GM18526 (cell line): ENCODE results near the gene RNASE4.

Experiments
- POLR2A ChIP-seq: IDR thresholded peaks from 3 replicates; pipeline ENCODE4 v1.6.1; 2011; ENCODE audit not compliant: insufficient read length; ENCODE audit errors: extremely low read depth

RNASE4 gene

GRCh38 chr14:20711261-20711660 is 26.9 kb downstream of the RNASE4 start:
- no peak for TF ChIP-seq POLR2A

DNA sequence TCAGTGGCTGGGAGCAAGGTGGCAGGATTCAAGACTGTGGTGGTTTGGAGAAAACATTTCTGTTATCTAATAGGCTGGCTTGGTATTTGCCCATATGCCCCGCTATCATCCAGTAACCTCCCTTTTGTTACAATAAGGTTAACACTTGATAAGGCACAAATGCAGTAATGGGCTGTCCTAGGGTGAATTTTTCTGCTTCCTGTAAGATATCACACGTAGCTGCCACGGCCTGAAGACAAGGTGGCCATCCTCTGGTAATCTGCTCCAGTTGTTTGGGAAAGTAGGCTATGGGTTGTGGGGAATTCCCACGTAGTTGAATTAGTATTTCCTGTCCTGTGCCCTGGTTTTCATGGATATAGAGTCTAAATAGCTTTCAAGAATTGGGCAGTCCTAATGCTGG is 27.3 kb downstream of the RNASE4 start:
- no peak for TF ChIP-seq POLR2A

DNA sequence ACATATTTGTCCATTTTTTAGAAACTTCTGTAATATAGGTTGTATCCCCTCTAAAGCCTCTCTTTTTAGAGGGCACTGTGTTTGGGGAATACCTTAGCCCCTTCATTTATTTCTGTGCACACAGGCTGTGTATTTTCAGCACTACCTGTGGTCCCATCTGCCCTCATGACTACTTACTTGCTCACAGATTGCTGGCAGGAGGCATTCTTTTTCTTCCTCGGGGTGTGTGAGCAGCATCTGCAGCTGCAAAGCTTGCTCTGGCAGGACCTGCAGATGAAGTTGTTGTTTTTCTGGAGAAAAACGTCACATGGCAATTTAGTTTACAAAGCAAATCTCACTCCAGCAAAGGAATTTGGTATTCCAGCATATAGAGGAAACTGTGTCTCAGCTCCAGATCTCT is 28.5 kb downstream of the RNASE4 start:
- TF ChIP-seq POLR2A, result no peak

- TF ChIP-seq POLR2A, result no peak
Observed at GRCh38 chr14:20714593-20715250, 30.4 kb downstream of the RNASE4 start.

DNA sequence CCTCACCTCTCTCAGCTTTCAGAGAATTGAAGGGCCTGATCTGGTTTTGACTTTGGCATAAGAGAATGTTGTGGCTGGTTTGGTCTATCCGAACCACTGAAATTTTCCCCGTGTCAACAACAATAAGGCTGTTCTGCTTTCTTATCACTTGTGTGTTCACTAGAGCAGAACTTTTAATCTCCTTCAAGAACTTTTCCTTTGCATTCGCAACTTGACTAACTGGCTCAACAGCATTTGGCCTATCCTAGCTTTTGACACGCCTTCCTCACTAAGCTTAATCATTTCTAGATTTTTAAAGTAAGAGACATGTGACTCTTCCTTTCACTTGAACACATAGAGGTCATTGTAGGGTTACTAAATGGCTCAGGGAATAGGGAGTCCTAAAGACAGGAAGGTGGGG is 35.4 kb downstream of the RNASE4 start:
- no peak for TF ChIP-seq POLR2A

DNA sequence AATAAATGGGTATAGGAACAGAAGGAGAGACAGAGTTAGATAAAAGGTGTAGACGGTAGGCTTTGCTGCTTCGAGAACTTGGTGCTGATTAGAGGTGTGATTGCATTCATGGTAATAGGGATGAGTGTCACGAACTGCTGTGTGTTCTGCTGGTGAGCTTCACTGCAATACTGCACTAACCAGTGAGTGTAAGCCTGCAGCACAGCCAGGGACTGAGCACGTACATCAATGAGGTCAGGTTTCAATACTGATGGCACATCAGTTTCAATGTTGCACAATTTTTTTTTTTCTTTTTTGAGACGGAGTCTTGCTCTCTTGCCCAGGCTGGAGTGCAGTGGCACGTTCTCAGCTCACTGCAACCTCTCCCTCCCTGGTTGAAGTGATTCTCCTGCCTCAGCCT is 36.4 kb downstream of the RNASE4 start:
- TF ChIP-seq POLR2A, result no peak

GRCh38 chr14:20722016-20722415 is 37.7 kb downstream of the RNASE4 start:
- TF ChIP-seq POLR2A, result no peak

GRCh38 chr14:20723488-20723887 is 39.1 kb downstream of the RNASE4 start:
- TF ChIP-seq POLR2A, result no peak

DNA sequence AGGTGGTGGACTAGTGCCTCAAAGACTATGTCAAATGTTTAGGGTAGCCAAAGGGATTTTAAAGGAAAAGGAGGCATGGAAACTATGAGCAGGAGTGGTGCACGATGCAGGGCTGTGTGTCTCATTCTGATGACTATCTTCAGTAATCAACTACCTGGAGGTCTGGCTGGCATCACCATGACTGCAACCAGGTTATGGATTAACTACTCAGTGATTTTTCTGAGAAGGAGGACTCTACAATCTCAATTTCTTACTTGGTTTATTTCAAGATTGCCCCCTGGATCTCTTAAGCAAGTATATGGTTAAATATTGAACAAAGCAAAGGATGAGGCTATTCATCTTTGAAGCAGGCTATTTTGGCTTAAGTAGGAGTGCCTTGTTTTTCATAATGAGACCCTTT is 42.2 kb downstream of the RNASE4 start:
- no peak for TF ChIP-seq POLR2A

GRCh38 chr14:20730891-20731290 is 46.5 kb downstream of the RNASE4 start:
- no peak for TF ChIP-seq POLR2A

- no peak for TF ChIP-seq POLR2A
Observed at GRCh38 chr14:20732477-20732876, 48.1 kb downstream of the RNASE4 start.

- no peak for TF ChIP-seq POLR2A
Observed at GRCh38 chr14:20732979-20733635, 48.7 kb downstream of the RNASE4 start.

DNA sequence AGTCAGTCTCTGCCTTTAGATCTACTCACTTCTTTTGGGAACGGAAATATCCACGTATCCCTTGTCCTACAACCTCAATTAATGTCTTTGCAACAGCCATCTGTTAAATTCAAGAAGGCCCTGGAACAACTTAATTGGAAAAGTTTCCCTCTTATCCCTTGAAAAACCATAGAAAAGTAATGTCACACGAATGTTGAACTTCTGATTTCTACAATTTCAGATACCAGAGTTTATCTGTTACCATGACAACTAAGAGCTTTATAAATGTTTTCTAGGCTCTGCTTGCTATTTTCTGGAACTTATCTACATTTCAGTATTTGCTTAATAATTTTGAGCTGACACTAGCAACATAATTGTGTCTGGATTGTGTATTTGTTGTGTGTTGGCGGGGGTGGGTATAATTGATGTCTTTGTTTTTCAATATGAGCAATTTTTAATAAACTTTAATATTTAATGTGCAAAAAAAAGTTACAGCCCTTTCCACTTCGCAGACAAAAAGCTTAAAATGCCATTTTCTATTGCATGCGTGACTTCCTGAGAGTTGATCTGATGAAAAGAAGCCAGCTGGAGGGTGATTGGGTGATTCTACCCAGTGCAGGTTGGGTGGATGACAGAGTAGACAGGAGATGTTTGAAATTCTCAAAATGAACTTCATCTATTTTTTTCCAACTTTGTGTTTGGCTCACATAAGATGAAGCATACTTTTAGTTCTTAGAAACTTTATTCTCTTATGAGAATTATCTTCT is 49.5 kb downstream of the RNASE4 start:
- no peak for TF ChIP-seq POLR2A

GRCh38 chr14:20734430-20734806 is 50.1 kb downstream of the RNASE4 start:
- no peak for TF ChIP-seq POLR2A

DNA sequence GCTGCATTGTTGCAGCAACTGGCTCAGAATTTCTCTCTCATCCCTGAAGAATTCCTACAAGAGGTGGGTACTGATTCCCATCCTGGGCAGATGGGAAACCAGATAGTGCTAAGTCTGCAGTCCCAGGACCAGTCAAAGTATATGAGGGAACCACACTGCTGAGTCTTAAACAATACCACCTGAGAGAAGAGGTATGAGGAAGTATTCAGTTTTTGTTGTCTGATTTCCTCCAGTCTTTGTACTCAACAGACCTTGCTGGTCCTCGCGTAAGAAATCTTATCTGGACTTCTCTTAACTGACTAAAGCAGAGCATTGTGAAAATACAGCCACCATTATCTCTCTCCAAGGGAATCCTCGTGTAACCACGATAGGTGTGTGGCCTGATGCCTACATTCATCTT is 57.8 kb downstream of the RNASE4 start:
- TF ChIP-seq POLR2A, result no peak

- no peak for TF ChIP-seq POLR2A
Observed at GRCh38 chr14:20743556-20743955, 59.2 kb downstream of the RNASE4 start.
